GM21390 (cell line): ENCODE results near the gene CCR6.
A peak's percentile ranks its signal among the peaks of the same experiment; 100 is the strongest.

Source experiments
- ATAC-seq: cut with Tn5 transposase; IDR thresholded peaks from one replicate; pipeline ENCODE4 v1.9.1; 2021; ENCODE audit not compliant: unreplicated experiment

CCR6 gene

GRCh38 chr6:167141667-167142432 lies 19.0 kb downstream of the CCR6 start:
- ATAC-seq: peak; percentile 81

- ATAC-seq: no peak
Measured at GRCh38 chr6:167142433-167142761, 19.5 kb downstream of the CCR6 start.

GRCh38 chr6:167143041-167143440 lies 20.1 kb downstream of the CCR6 start:
- no peak for ATAC-seq

GRCh38 chr6:167145461-167145860 lies 22.6 kb downstream of the CCR6 start:
- ATAC-seq: no peak

- no peak for ATAC-seq
Measured at GRCh38 chr6:167146135-167146534, 23.2 kb downstream of the CCR6 start.

- no peak for ATAC-seq
Measured at GRCh38 chr6:167146977-167147376, 24.1 kb downstream of the CCR6 start.

- ATAC-seq: no peak
Measured at GRCh38 chr6:167148021-167148420, 25.1 kb downstream of the CCR6 start.

- no peak for ATAC-seq
Measured at GRCh38 chr6:167148997-167149396, 26.1 kb downstream of the CCR6 start.

GRCh38 chr6:167150941-167151549 lies 28.1 kb downstream of the CCR6 start:
- peak; percentile 65 for ATAC-seq

GRCh38 chr6:167151648-167152047 lies 28.8 kb downstream of the CCR6 start:
- ATAC-seq: peak; percentile 14

- peak; percentile 45 for ATAC-seq
Measured at GRCh38 chr6:167152862-167153261, 30.0 kb downstream of the CCR6 start.

- ATAC-seq: peak; percentile 65
Measured at GRCh38 chr6:167153521-167153959, 30.6 kb downstream of the CCR6 start.

- no peak for ATAC-seq
Measured at GRCh38 chr6:167154291-167154690, 31.4 kb downstream of the CCR6 start.

GRCh38 chr6:167154895-167155294 lies 32.0 kb downstream of the CCR6 start:
- no peak for ATAC-seq

GRCh38 chr6:167157414-167157813 lies 34.5 kb downstream of the CCR6 start:
- ATAC-seq: no peak

GRCh38 chr6:167157863-167158262 lies 35.0 kb downstream of the CCR6 start, which contains the start of gene GPR31:
TSS of gene GPR31 (minus strand) at chr6:167157980. CDS start at chr6:167157831, 149 bp downstream.
- ATAC-seq: no peak

GRCh38 chr6:167161851-167162467 lies 39.1 kb downstream of the CCR6 start:
- ATAC-seq: no peak

- no peak for ATAC-seq
Measured at GRCh38 chr6:167162591-167162990, 39.7 kb downstream of the CCR6 start.

GRCh38 chr6:167163476-167164011 lies 40.6 kb downstream of the CCR6 start:
- no peak for ATAC-seq

GRCh38 chr6:167164261-167164660 lies 41.4 kb downstream of the CCR6 start:
- ATAC-seq: no peak

GRCh38 chr6:167165858-167166471 lies 43.1 kb downstream of the CCR6 start:
- ATAC-seq: no peak
